Measurements from ENCODE around the gene VTN.
A peak's percentile ranks its signal among the peaks of the same experiment; 100 is the strongest.
"Not testable (repeated sequence)": the region's sequence is repeated elsewhere in the genome, so short reads cannot be mapped to it uniquely, and the experiment has no call there.

VTN gene

DNA sequence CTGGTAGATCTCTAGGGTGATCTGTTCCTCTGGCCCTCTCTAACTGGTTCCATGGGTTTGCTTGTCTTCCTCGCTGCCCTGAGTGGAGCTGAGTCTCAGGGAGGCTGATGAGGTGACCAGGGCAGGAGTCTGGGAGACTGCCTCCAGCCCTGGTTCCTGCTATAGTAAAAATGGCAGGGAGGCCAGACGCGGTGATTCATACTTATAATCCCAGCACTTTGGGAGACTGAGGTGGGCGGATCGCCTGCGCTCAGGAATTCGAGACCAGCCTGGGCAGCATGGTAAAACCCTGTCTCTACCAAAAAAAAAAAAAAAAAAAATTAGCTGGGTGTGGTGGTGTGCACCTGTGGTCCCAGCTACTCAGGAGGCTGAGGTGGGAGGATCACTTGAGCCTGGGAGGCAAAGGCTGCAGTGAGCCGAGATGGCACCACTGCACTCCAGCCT lies 31.3 kb downstream of the VTN start:
- DNase-seq = not testable (repeated sequence)

DNA sequence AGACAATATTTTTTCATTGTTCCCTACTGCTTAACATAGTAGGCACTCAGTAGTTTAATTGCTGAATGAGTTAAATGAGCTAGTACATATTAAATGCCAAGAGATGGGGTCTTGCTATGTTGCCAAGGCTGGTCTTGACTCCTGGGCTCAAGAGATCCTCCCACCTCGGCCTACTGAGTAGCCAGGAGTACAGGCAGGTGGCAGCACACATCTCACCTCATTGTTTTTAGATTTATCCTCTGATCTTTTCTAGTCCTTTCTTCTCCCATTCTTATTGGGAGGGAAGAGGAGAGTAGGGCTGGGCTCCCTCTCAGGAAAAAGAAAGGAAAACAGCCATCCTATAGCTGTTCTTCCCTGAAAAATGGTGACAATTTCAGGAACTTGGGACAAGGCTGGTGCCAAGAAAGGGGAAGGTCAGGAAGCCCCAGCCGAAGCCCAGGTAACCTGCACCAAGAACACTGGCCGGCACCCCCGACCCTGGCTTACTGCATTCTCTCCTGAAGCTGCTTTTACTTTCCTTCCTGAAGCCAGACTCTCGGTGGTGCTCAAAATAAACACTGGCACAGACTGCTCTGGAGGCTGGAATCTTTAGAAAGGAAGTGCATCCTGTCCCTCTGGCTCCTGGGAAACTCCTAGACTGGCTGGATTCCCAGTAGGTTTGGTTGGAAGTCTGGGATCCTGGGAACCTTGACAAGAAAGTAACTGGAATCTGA lies 31.9 kb downstream of the VTN start:
- DNase-seq = peak; percentile 91

DNA sequence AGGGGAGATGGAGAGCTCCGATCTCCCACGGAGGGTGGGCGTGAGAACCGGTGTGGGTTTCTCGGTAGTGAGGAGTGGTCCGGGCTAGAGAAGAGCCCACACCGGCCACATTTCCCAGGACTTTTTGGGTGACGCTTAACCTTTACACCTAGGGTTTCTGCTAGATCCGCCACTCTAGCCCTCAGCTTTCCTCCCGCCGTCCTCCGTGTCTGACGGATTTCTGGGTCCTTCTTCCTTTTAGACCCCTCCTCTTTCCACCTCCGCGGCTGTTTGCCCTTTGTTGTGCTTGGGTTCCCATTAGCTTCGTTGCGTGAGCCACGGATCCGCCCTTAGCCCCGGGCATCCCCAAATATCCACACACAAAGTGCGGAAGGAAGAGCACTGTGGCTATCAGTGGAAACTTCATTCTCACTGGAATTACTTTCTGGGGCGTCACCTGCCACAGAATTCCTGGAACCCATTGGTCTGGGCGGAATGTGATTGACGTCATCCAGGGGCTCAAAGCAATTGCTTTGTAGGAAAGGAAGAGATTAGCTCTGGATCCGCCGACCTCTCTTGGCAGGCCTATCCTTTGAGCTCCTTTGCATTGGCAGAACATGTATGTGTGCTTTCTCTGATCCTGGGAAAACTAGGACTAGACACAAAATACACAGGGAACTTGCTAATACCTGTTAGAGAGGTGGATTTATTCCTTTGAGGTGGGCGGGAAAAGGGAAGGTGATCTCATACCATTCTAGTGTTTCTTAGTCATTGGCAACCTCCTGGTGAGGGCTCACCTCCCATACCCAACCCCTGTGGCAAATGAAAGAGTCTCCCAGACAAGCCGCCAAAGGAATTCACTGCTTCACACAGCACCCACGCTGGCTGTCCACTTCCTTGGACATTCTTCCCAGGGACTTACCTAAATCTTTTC lies 33.9 kb downstream of the VTN start:
- DNase-seq = peak; percentile 97

DNA sequence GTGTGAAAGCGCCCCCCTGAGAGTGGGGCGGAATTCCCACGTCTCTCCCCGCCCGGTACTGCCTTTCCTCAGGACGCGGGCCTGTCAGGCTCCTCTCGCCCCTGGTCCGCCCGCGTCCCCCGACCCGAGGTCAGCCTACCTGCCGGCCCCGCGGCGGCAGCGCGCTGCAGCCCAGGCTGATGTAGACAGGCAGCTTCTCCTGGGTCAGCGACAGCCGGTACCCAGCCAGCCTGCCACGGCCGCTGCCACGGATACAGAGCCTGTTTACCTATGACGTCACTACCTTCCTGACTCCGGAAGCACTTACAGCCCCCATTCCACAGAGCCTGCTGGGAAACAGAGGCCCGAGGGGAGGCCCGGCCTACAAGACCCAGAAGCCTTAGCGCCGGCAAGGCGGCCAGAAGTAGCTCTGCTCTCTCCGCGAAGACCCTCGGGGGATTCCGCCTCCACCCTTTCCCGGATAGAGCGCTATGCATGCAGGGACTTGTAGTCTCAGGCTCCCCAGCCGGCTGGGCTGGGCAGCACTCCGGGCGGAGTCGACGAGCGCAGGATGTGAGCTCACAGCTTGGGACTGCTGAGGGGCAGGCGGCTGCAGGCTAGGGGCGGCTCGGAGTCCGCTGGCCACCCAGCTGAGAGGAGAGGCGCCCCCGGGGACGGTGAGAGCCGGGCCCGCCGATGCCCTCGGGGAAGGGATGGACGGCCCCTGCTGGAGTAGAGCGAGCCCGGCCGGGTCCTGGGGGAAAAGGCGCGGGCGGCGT lies 34.7 kb downstream of the VTN start, which contains the start of the genes IFT20 and TNFAIP1:
Gene IFT20 (minus strand): TSS at position 272 of the 758 bp plus-strand sequence. CDS start 3,487 bp downstream, outside the sequence.
Gene TNFAIP1 (plus strand): TSS at position 561 of the 758 bp plus-strand sequence. CDS start 3,761 bp downstream, outside the sequence.
- peak; percentile 100 for DNase-seq

DNA sequence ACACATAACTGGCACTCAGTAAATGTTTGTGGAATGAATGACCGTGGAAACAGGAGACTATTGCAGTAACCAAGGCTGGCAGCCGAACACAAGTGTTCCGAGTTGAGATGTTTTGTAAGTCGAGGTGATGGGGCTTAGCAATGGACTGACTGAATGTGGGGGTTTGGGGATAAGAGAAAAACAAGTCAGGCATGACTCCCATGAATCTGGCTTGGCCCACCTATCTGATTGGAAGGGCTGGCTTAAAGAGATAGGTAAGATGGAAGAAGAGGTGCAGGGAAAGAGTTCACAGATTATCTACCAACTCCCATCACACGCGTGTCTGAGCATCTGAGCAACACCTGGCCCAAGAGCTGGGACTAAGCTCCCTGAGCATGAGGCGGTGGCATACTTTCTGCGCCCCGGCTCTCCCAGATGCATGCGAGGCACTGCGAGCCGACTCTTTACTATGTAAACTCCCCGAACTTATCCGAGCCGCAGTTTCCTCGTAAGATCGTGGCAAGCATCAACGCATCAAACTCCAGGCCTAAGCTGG lies 35.4 kb downstream of the VTN start:
- no peak for DNase-seq

DNA sequence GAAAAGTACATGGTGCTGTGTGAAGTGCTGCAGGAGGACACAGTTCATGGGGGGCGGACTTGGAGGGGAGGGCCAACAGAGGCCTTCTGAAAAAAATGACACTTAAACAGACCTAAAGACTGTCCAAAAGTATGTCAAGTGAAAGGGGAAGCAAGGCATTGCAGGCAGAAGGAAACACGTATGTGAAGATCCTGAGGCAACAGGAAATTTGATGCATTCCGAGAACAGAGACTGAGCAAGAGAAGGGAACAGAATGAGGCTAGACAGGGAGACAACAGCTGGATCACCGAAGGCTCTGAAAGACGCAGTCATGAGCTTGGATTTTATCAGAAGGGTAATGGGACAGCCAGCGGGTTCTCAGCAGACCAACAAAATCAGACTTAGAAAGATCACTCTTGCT lies 35.9 kb downstream of the VTN start:
- DNase-seq = no peak

DNA sequence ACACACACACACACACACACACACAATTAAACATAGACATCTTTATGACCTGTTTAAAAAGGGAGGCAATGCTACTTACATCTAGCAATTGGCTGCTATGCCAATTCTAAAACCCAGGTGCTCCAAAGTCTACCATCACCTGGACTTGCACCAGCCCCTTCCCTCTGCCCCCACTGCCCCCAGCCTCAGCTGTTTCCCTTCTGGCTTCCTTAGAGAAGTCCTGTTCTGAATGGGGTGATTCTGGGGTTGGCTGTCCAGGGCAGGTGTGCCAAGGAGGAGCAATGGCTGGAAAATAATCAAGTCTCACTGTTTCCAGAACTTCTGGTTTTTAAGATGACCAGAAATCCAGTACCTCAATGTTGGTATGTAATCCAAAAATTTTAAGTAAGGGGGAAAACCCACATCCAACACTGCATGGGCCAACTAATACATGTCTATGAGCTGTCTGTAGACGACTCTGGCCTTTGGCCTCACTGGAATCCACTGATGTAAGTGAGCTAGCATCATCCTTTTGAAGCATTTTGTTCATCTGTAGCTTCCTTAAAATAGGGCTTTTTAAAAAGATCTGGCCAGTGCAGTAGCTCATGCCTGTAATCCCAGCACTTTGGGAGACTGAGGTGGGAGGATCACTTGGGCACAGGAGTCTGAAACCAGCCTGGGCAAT lies 36.9 kb downstream of the VTN start:
- DNase-seq = no peak

DNA sequence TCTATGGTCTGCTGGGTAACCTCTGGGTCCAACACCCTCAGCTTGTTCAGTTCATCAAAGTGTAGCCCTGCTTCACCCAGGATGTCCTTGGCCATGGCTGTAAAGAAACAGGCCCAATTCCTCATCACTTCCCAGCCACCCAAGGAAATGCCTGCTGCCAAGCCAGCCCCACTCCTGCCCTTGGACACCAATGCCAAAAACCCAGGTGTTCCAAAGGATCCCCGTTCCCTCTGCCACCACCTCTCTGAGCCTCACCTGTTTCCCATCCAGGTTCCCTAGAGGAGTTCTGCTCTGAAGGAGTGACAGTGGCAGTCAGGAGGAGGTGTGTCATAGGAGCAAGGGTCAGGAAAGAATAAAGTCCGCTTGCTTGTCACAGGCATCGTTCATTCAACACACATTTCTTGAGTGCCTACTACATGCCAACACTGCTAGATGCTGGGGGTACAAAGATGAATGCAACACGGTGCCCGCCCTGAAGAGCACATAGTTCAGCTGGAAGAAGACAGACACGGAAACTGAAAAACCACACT lies 38.2 kb downstream of the VTN start:
- no peak for DNase-seq

DNA sequence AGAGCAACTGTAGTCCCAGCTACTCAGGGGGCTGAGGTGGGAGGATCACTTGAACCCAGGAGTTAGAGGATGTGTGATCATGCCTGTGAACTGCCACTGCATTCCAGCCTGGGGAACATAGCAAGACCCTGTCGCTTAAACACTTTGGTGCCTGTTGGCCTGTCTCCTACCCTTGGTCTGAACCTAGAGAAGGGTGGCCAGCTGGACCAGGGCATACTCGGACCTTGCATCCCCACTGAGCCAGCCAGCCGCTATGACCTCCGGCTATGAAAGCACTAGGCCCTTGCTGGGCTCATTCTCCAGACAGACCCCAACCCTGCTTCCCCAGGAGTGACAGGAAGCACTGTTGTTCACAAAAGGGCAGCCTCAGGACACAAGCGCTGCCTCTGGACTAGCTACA lies 39.4 kb downstream of the VTN start:
- no peak for DNase-seq

DNA sequence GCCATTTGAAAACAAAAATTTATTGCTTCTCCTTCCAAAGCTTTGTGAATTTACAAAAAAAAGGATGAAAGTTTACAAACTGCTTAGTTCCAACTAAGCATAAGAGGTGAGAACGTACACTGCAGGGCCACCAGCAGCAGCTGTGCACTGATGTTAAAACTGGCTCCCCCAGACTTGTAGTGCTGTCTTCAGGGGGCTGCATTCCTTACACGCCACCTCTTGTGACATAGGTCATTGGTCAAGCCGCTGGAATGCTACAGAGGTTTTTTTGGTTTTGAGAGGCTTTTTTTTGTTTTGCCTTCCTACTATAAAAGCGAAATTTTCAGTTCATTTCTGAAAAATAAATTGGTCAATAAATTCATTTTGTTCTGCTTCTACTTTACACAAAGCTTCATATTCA lies 41.8 kb downstream of the VTN start:
- no peak for DNase-seq

DNA sequence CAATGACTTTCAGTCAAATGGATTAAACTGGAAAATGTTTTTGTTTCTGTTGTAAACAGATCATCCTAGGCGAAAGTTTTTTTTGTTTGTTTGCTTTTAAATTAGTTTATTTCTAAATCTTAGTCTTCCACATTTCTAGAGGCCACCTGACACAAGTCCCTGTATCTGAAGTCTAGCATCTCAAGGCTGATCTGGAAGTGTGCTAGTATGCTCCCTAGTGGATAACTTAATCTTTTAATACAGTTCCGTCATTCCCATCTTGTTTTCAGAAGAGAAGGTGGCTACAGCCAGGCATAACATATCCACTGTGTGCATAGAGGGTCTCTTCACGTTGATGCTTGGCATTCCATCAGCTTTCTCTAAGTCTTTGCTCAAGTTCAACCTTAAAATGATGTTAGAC lies 42.4 kb downstream of the VTN start:
- no peak for DNase-seq

DNA sequence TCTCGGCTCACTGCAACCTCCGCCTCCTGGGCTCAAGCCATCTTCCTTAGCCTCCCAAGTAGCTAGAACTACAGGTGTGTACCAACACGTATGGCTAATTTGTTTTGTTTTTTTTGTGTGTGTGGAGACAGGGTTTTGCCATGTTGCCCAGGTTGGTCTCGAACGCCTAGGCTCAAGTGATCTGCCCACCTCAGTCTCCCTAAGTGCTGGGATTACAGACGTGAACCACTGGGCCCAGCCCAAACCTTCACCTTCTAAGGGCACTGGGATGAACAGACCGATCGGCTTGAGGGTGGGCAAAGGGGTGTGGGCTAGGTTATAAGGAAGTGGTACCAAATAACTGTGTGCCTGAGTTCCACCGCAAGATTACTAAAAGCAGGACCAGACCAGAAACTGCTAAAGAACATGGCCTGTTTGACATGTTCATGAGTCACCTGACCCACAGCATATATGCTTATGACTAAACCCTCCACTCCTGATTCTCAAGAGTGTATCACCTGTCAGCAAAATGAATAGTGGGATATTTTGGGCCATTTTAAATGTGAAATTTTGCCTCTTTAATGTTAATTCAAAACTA lies 43.0 kb downstream of the VTN start:
- DNase-seq = no peak

DNA sequence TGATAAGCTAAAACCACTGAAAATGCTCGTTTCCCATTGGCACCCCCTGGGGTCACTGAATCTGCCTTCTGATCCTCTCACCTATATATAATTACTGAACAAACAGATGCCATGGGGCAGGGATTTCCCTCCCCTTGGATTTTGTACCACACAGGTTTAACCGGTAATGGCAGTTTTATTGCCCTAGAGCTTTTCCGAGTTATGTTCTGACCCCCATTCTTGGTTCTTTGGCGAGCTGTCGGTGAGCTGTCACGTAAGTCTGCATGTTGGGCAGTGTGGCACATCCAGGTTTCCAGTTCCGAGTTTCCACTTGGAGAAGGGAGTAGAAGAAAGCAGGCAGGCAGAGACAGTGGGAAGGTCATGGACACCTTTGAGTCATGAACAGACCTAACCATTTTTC lies 44.0 kb downstream of the VTN start:
- no peak for DNase-seq

DNA sequence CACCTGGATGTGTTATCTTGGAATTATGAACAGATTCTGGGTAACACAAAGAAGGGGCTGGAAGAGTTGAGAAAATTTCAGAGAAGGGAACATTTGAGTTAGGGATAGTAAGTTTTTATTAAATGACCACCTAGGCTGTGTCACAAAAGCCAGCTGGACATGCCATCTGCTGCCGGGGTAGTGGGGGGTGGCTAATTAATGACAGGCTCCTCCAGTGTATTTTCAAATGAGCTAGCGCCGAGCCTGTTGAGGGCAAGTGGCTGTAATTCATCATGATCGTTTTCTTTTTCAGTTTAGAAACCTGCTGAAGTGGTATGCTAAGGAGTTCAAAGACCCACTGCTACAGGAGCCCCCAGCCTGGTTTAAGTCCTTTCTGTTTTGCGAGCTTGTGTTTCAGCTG lies 44.9 kb downstream of the VTN start:
- DNase-seq = no peak

DNA sequence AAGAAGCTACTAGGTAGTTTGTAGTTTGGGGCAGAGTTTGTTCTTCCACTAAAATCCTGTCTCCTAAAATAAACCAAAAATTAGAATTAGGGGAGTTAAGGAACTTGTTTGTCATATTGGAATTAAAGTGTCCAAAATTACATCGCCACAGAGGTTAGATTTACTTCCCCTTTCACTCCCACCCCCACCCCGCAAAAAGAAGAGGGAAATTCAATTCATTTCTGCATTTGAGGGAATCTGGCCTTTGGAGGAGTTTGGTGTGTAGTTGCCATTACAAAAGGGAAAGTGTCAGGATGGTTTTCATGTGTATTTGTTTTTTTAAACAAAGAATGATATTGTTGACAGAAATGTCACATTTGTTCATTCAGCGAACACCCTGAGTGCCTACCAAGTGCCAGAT lies 45.3 kb downstream of the VTN start:
- no peak for DNase-seq

DNA sequence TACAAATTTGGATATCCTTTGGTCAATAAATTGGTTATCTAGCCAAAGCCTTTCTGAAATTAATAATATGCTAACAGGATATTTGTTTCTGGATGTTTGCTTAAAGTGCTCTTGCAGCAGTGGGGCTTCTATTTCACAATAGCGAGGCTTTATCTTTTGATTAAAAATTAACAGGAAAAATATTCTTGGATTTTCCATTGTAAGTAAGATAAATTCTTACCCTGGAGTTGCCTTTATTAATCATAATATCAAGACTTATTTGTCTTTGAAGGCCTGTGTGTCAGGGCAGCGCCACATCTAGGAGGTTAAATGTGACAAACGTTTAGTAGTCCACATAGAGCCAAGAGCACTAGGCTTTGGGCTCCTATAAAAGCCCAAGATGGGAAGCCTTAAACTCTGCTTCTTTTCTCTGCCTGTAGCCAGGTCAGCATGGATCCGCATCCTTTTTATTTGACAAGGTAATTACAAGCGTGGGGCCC lies 45.8 kb downstream of the VTN start:
- DNase-seq = no peak

DNA sequence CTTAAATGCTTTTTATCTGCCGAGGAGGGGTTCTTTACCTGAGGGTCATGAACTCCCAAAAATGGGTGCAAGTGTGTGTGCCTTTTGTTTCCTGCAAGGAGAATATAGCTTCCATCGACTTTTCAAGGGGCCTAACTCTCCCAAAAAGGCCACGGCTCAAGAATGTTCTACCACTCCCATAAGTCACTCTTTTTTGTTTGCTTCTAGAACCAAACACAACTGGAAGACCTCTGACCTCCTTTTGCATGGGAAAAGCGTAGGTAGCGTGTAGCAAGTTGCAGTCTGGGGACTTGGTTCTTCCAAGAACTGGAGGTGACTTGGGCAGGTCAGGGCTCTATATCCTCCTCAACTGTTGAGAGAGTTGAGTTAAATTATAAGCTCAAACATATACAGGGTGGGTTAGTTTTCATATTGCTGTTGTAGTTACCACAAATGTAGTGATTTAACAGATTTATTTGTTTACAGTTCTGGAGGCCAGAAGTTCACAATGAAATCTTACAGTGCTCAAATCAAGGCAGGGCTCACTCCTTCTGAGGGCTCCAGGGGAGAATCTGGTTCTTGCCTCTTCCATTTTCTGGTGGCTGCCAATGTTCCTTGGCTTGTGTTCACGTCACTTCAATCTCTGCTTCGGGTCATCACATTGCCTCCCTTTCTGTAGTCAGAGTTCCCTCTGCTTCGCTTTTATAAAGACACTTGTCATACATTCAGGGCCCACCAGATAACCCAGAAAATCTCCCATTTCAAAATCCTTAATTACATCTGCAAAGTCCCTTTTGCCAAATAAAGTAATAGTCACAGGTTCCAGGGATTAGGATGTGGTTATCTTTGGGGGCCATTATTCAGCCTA lies 49.7 kb downstream of the VTN start:
- DNase-seq = no peak

DNA sequence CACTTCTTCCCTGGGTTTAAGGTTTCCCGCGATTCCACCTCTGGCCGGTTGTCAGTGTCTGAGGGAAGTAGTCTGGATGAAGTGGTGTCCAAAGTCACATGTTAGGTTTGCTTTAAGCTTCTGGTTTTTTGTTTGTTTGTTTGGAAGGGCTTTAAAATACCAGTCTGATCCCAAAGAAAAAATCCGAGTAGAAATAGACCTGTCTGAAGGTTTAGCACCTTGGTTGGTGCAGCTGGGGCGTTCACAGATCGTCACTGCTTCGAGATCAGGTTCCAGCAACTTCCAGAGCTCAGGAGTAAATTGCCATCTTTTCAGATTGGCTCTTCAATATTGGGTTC lies 50.5 kb downstream of the VTN start:
- DNase-seq = no peak

DNA sequence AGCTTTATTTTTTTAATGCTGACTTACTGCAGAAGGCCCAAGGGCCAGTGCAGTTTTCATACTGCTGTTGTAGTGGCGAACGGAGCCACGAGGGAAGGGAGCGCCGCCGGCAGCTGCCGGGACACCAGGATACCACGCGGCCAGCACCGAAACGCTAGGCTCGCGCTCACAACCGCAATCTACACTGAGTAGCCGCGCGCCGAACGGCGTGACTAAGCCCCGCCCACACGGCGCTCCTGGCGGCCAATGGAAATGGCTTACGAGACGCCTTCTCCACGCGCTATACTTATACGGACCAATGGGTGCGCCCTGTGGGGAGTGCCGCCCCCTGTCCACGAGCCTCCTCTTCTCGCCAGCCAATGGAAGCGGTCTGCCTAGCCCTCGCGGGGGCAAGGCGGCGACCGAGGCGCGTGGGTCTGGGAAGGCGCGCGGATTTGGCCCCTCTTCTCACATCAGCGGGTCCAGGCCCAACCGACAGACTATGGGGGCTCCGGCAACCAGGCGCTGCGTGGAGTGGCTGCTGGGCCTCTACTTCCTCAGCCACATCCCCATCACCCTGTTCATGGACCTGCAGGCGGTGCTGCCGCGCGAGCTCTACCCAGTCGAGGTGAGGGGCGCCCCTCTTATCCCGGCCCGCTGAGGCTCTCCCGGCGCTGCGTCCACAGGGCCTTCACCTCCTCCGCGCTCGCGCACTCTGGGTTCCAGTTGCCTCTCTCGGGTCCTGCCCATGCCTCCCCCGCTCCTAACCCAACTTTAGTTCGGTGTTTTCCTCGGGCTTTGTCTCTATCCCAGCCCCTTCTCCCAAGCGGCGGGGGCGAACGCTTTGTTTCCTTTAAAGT lies 51.1 kb downstream of the VTN start, which contains the start of gene TMEM97:
Gene TMEM97 (plus strand): TSS at position 442 of the 839 bp plus-strand sequence. CDS start 40 bp downstream, at position 482.
- peak; percentile 96 for DNase-seq

Measured in NCI-H226 (cell line).